GM12864 (cell line): ENCODE results near the gene ZNF582.

ENCODE experiments used
- DNase-seq: peaks from one replicate; pipeline ENCODE4 v3.0.0-alpha.2; 2011; ENCODE audit warnings: low read depth
- H3K4me3 ChIP-seq: 2 replicates; pipeline ENCODE4 v1.5.1; 2011; ENCODE audit warnings: mild to moderate bottlenecking, low read depth, low read length, control low read depth
- CTCF ChIP-seq: IDR thresholded peaks from 2 replicates; pipeline ENCODE4 v1.5.1; 2011; ENCODE audit warnings: low read depth, mild to moderate bottlenecking, moderate library complexity, low read length, control low read depth, inconsistent platforms; ENCODE audit errors: missing control alignments

ZNF582 gene

GRCh38 chr19:56372281-56372680, 21.1 kb downstream of the ZNF582 start:
- DNase-seq, result no peak
- TF ChIP-seq CTCF, result no peak
- no peak overlapping the region for H3K4me3 ChIP-seq

GRCh38 chr19:56369886-56370676, 23.3 kb downstream of the ZNF582 start:
- TF ChIP-seq CTCF, result no peak
- no peak for DNase-seq
- H3K4me3 ChIP-seq, result no peak overlapping the region

- H3K4me3 ChIP-seq, result peak overlapping the region; percentile 59
- peak; percentile 78 for DNase-seq
- peak; percentile 1 for TF ChIP-seq CTCF
These were observed 25.3 kb downstream of the ZNF582 start for GRCh38 chr19:56367829-56368711.

- DNase-seq, result no peak
These were observed 32.5 kb downstream of the ZNF582 start for GRCh38 chr19:56360841-56361240.

GRCh38 chr19:56356944-56357343, 36.4 kb downstream of the ZNF582 start:
- no peak for TF ChIP-seq CTCF
- no peak for DNase-seq
- no peak overlapping the region for H3K4me3 ChIP-seq

More at GRCh38 chr19:56360841-56361240, 32.5 kb downstream of the ZNF582 start:
- H3K4me3 ChIP-seq, result no peak overlapping the region
- TF ChIP-seq CTCF, result no peak

- DNase-seq, result no peak
- TF ChIP-seq CTCF, result no peak
- no peak overlapping the region for H3K4me3 ChIP-seq
These were observed 37.8 kb downstream of the ZNF582 start for GRCh38 chr19:56355517-56355916.
